GM20000 (cell line): Measurements from ENCODE around the gene BSND.

ENCODE experiments used
- DNase-seq: peaks from one replicate; pipeline ENCODE4 v3.0.0; 2012; ENCODE audit warnings: low spot score
- TF ChIP-seq, protein P1 (sequence below): IDR thresholded peaks from 2 replicates; pipeline ENCODE4 v1.5.1; 2012; ENCODE audit warnings: mild to moderate bottlenecking, control low read depth; ENCODE audit errors: extremely low read depth, missing control alignments

The BSND gene

DNA sequence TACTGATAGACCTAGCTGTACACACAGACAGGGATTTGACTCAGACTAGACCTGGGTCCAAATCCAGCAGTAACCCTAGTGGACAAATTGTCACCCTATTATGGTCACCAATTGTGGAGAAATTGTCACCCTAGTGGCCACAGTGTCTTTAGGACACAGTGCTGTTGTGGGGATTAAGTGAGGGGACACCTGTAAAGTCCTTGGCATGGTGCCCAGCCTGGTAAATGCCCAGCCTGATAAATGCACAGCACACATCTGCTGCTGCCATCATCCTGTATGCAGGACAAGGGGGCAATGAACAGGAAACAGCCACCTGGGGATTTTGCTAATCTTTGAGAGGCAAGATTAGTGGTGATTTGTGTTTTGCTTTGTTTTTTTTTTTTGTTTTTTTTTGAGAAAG is 16.0 kb upstream of the BSND start:
- no peak for DNase-seq
- TF ChIP-seq, protein P1, sequence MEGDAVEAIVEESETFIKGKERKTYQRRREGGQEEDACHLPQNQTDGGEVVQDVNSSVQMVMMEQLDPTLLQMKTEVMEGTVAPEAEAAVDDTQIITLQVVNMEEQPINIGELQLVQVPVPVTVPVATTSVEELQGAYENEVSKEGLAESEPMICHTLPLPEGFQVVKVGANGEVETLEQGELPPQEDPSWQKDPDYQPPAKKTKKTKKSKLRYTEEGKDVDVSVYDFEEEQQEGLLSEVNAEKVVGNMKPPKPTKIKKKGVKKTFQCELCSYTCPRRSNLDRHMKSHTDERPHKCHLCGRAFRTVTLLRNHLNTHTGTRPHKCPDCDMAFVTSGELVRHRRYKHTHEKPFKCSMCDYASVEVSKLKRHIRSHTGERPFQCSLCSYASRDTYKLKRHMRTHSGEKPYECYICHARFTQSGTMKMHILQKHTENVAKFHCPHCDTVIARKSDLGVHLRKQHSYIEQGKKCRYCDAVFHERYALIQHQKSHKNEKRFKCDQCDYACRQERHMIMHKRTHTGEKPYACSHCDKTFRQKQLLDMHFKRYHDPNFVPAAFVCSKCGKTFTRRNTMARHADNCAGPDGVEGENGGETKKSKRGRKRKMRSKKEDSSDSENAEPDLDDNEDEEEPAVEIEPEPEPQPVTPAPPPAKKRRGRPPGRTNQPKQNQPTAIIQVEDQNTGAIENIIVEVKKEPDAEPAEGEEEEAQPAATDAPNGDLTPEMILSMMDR = no peak

DNA sequence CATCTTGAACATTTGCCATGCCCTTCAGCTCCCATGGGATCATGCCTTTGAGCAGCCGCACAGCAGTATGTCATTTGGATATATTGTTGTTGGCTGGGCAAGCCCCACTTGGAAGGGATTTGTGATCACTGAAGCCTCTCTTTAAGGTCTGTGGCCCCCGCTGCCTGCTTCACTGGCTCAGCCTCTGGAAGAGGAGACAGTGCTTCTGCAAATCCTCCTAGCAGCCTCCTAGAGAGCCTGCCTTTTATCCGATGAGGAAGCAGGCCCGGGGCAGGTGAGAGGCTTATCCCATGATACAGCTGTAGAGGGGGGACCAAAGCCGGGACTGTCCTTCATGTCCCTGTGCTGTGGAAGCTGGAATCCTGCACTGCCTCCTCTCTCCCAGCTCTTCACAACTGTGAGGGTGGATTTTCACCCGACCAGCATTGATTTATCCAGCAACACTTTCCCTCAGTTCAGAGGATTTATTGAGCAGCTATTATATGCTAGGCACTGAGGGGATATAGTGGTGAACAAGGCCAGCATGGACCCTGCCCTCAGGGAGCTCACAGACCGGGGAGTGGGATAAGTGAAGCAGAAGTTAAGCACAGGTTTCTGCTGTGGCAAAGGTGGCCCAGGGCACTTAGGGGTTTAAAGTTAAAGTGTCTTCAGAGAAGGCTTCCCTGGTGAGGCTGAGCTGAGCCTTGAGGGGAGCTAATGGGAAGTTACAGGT is 14.4 kb upstream of the BSND start:
- no peak for DNase-seq
- TF ChIP-seq, protein P1 = no peak

DNA sequence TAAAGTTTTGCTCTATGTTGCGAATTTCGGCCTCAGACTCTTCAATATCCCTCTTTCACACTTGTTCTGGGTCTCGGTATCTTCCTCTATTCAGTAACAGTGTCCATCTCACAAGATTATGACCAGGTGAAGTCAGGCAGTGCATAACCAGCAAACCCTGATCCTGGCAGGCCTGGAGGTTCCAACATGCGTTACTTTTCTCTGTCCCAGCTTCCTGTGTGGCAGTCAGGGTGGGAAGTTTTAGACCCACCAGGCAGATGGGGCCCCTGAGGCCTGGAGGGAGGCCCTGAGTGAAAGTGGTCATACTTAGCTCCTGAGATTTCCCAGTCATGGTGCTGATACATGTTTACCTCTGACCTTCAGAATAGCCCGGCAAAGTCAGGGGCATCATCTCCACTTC is 13.2 kb upstream of the BSND start:
- no peak for DNase-seq
- TF ChIP-seq, protein P1 = no peak

DNA sequence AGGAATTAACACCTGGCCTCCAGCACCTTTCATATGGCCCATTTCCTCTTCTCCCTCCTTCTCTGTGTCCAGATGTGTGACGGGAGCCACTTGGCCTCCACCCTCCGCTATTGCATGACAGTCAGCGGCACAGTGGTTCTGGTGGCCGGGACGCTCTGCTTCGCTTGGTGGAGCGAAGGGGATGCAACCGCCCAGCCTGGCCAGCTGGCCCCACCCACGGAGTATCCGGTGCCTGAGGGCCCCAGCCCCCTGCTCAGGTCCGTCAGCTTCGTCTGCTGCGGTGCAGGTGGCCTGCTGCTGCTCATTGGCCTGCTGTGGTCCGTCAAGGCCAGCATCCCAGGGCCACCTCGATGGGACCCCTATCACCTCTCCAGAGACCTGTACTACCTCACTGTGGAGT is 12.7 kb upstream of the BSND start:
- TF ChIP-seq, protein P1 = no peak
- DNase-seq = no peak

DNA sequence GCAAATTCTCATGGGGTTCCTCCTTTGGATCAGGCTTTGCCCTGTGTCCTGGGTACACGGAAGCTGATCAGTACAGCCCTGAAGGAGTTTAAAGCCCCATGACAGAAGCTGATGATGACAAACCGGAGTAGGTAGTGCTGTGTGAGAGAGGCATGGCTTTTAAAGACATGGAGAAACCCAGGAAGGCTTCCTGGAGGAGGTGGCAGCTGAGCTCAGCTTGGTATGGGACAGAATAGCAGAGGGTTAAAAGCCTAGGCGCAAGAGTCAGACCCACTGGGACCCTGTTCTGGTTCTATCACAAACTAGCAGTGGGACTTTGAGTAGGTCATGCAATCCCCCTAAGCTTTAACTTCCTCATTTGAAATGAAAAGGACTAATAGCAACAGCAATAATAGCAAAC is 12.2 kb upstream of the BSND start:
- DNase-seq = no peak
- TF ChIP-seq, protein P1 = no peak

DNA sequence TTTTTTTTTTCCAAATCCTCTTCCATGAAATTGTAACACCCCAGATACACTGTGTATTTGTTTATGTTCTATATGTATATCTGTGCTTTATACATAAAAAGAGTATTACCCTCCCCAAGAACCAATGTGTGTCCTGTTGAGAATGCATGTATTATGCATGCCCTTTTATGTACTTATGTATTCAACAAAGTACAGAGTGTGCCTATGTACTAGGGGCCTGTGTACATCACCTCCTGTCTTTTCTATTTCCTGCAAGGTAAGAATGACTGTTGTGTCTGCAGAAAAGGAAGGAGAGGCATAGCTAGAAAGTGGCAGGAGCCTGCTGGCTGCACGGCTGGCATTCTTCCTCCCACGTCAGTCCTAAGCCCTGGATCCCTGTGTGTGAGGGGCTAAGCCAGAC is 11.3 kb upstream of the BSND start:
- no peak for DNase-seq
- TF ChIP-seq, protein P1 = no peak

DNA sequence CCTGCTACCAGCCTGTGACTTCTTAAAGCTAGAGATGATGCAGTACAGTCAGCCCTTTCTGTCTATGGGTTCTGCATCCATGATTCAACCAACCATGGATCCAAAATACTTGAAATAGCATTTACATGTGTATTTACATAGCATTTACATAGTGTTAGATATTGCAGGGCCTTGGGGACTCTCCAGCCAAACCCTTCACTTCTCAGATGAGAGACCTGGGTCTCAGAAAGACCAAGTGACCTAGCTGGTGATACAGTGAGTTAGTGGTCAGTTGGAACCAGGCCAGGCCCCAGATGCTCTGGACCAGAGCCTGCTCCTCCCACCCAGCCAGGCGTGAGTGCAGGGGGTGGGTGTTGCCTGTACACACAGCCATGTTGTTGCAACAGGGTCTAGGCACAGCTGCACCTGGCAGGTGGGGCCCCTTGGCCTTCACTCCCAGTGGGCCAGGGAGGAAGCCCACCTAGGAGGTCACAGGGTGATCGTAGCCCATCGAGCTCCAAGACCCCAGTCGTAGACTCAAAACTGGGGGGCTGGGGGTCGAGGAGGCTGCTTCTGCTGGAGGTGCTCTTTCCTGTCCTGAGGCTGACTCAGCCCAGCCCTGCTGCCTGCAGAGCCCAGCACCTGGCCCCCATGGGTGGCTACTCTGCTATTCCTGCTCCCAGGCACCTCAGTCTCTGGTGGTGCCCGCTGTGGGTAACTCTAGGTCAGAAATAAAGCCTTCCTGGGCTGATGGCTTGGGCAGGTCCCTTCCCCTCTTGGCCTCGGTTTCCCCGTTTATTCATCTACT is 10.6 kb upstream of the BSND start:
- DNase-seq = no peak
- TF ChIP-seq, protein P1 = no peak
